ENCODE data around the gene NDUFA7. TPM values are rescaled to one million over a fixed set of nuclear protein-coding genes. Genes with fewer than 3 reads are reported as not detected.

NDUFA7 gene
- total RNA-seq, 2 donors from 2014 or later, result 39.6 to 52.6 TPM

- peak overlapping the region; percentile 1 to 66 for H3K27ac ChIP-seq
These were observed 13.7 kb downstream of the NDUFA7 start for GRCh38 chr19:8307400-8307964.

GRCh38 chr19:8306235-8307054 lies 14.7 kb downstream of the NDUFA7 start:
- TF ChIP-seq, protein P1, sequence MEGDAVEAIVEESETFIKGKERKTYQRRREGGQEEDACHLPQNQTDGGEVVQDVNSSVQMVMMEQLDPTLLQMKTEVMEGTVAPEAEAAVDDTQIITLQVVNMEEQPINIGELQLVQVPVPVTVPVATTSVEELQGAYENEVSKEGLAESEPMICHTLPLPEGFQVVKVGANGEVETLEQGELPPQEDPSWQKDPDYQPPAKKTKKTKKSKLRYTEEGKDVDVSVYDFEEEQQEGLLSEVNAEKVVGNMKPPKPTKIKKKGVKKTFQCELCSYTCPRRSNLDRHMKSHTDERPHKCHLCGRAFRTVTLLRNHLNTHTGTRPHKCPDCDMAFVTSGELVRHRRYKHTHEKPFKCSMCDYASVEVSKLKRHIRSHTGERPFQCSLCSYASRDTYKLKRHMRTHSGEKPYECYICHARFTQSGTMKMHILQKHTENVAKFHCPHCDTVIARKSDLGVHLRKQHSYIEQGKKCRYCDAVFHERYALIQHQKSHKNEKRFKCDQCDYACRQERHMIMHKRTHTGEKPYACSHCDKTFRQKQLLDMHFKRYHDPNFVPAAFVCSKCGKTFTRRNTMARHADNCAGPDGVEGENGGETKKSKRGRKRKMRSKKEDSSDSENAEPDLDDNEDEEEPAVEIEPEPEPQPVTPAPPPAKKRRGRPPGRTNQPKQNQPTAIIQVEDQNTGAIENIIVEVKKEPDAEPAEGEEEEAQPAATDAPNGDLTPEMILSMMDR (IDR thresholded peaks at IDR 0.05), result no peak
- TF ChIP-seq POLR2AphosphoS5 (IDR thresholded peaks at IDR 0.05) (no peak), POLR2A (IDR thresholded peaks at IDR 0.05) (no peak)
- 73% methylated on average over 16 of the region's 17 CpGs for WGBS
- peaks cover 6% of the 10 kb centered on the region for H3K4me1 ChIP-seq (replicated peaks)
- no peak overlapping the region for H3K4me3 ChIP-seq
- DNase-seq (ENCODE audit: low spot score), result peak; percentile 3
- intact Hi-C loops (cut with DNase I), result loop anchor here (5.0 kb wide), 1 partner anchor 49 kb away; no protein-coding TSS in a partner anchor
- H3K27me3 ChIP-seq (replicated peaks; ENCODE audit: insufficient read depth), result no peaks in the 10 kb centered on the region
- no peaks in the 10 kb centered on the region for H3K36me3 ChIP-seq
- no peaks in the 10 kb centered on the region for H3K9me3 ChIP-seq
- peak overlapping the region in 1 of 2 donors; percentile 27 for H3K27ac ChIP-seq

More at GRCh38 chr19:8307400-8307964, 13.7 kb downstream of the NDUFA7 start:
- Histone ChIP-seq H3K36me3 (no peaks in the 10 kb centered on the region), H3K27me3 (replicated peaks; ENCODE audit: insufficient read depth) (no peaks in the 10 kb centered on the region), H3K4me3 (peak overlapping the region; percentile 50 to 60), H3K9me3 (no peaks in the 10 kb centered on the region), H3K4me1 (replicated peaks) (peaks cover 12% of the 10 kb centered on the region)
- TF ChIP-seq, protein P1 (IDR thresholded peaks at IDR 0.05), result no peak
- no peak for TF ChIP-seq POLR2AphosphoS5 (IDR thresholded peaks at IDR 0.05)
- no peak for TF ChIP-seq POLR2A (IDR thresholded peaks at IDR 0.05)
- DNase-seq (ENCODE audit: low spot score), result no peak
- WGBS, result 23% methylated on average over 24 of the region's 24 CpGs
- intact Hi-C loops (cut with DNase I), result loop anchor here (5.0 kb wide), 1 partner anchor 50 kb away; no protein-coding TSS in a partner anchor

- no peak for DNase-seq (ENCODE audit: low spot score)
- intact Hi-C loops (cut with DNase I), result loop anchor here (5.0 kb wide), 1 partner anchor 48 kb away; no protein-coding TSS in a partner anchor
These were observed 15.4 kb downstream of the NDUFA7 start for GRCh38 chr19:8305798-8306197.

DNA sequence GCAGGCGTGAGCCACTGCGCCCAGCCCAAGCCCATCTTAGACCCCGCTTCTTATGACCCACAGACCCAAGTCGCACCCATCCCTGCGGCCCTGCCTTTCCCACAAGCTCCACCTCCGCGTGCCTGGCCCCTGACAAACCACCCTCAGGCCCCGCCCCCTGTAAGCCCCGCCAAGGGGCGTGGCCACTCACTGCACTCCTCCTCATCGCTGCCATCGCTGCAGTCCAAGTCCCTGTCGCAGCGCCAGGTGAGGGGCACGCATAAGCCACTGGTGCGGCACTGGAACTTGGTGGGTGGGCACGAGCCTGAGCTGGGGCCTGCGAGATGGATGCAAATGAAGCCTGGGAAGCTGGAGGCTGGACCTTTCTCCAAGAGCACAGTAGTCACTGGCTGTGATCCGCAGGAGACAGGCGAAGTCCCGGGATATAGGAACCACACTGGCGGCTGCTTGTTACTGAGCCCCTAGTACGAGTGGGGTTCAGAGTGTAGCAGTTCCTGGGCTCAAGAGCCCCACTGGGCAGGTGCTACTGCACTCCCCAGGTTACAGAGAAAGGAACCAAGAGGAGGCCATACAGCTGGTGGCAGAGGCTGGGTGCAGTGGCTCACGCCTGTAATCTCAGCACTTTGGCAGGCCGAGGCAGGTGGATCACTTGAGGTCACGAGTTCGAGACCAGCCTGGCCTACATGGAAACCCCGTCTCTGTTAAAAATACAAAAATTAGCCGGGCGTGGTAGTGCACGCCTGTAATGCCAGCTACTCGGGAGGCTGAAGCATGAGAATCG lies 16.1 kb downstream of the NDUFA7 start:
- H3K27ac ChIP-seq, result no peak overlapping the region
- H3K36me3 ChIP-seq, result no peaks in the 10 kb centered on the region
- H3K9me3 ChIP-seq, result no peaks in the 10 kb centered on the region
- DNase-seq (ENCODE audit: low spot score), result peak; percentile 3
- peaks cover 5% of the 10 kb centered on the region for H3K4me1 ChIP-seq (replicated peaks)
- WGBS, result 79% methylated on average over 33 of the region's 33 CpGs
- H3K4me3 ChIP-seq, result no peak overlapping the region
- no peaks in the 10 kb centered on the region for H3K27me3 ChIP-seq (replicated peaks; ENCODE audit: insufficient read depth)
- no peak for TF ChIP-seq POLR2A (IDR thresholded peaks at IDR 0.05)
- TF ChIP-seq POLR2AphosphoS5 (IDR thresholded peaks at IDR 0.05), result no peak
- TF ChIP-seq, protein P1 (IDR thresholded peaks at IDR 0.05), result no peak
- intact Hi-C loops (cut with DNase I), result loop anchor here (5.0 kb wide), 1 partner anchor 48 kb away; no protein-coding TSS in a partner anchor

More at GRCh38 chr19:8305798-8306197, 15.4 kb downstream of the NDUFA7 start:
- Histone ChIP-seq H3K27me3 (replicated peaks; ENCODE audit: insufficient read depth) (no peaks in the 10 kb centered on the region), H3K4me3 (no peak overlapping the region), H3K4me1 (replicated peaks) (peaks cover 5% of the 10 kb centered on the region), H3K27ac (no peak overlapping the region), H3K36me3 (no peaks in the 10 kb centered on the region), H3K9me3 (no peaks in the 10 kb centered on the region)
- TF ChIP-seq POLR2A (IDR thresholded peaks at IDR 0.05) (no peak), POLR2AphosphoS5 (IDR thresholded peaks at IDR 0.05) (no peak)
- TF ChIP-seq, protein P1 (IDR thresholded peaks at IDR 0.05), result no peak
- 72% methylated on average over 4 of the region's 4 CpGs for WGBS
